ENCODE results near the gene TUBGCP3.

GRCh38 chr13:112605531-112605990 lies 17.6 kb upstream of the TUBGCP3 start:
- TF ChIP-seq CTCF (IDR thresholded peaks at IDR 0.05) (no peak), EZH2 (IDR thresholded peaks at IDR 0.05; ENCODE audit: borderline replicate concordance, insufficient read depth, low read depth, low read length, poor library complexity, severe bottlenecking) (no peak)

Data from B cell (primary cell).